ENCODE results near the gene ARID2.

Gene ARID2

GRCh38 chr12:45762185-45763110, 32.9 kb downstream of the ARID2 start (continued):
- TF ChIP-seq ZNF626 (tag by site-specific recombination; IDR thresholded peaks at IDR 0.05) (no peak), ZNF2 (tag by site-specific recombination; IDR thresholded peaks at IDR 0.05) (no peak), ZNF48 (tag by site-specific recombination; IDR thresholded peaks at IDR 0.05) (no peak), REPIN1 (tag by site-specific recombination; IDR thresholded peaks at IDR 0.05; ENCODE audit: low read depth) (no peak), ZNF514 (tag by site-specific recombination; IDR thresholded peaks at IDR 0.05) (no peak), ZNF302 (tag by site-specific recombination; IDR thresholded peaks at IDR 0.05; ENCODE audit: low read depth) (no peak), ZNF239 (tag by site-specific recombination; IDR thresholded peaks at IDR 0.05) (no peak), SP7 (tag by site-specific recombination; IDR thresholded peaks at IDR 0.05) (no peak), ZNF121 (tag by site-specific recombination; IDR thresholded peaks at IDR 0.05) (no peak), ZNF707 (tag by site-specific recombination; IDR thresholded peaks at IDR 0.05) (no peak), ZBTB6 (tag by site-specific recombination; IDR thresholded peaks at IDR 0.05) (no peak), ZNF23 (tag by site-specific recombination; IDR thresholded peaks at IDR 0.05; ENCODE audit: borderline replicate concordance) (no peak), ZNF362 (tag by site-specific recombination; IDR thresholded peaks at IDR 0.05) (no peak), ZNF791 (tag by site-specific recombination; IDR thresholded peaks at IDR 0.05) (no peak), ZNF571 (tag by site-specific recombination; IDR thresholded peaks at IDR 0.05) (no peak), ZNF600 (tag by site-specific recombination; IDR thresholded peaks at IDR 0.05) (no peak), ZBTB20 (tag by site-specific recombination; IDR thresholded peaks at IDR 0.05) (no peak), ZNF266 (tag by site-specific recombination; IDR thresholded peaks at IDR 0.05; ENCODE audit: low read depth) (no peak), ZNF623 (tag by site-specific recombination; IDR thresholded peaks at IDR 0.05) (no peak), ZSCAN23 (tag by site-specific recombination; IDR thresholded peaks at IDR 0.05) (no peak), BCL11A (tag by site-specific recombination; IDR thresholded peaks at IDR 0.05; ENCODE audit: low read depth) (no peak), ZBTB48 (tag by site-specific recombination; IDR thresholded peaks at IDR 0.05) (peak; percentile 58; the same call in 1 of the 2 replicates), ZNF10 (tag by site-specific recombination; IDR thresholded peaks at IDR 0.05) (0 out of 2 replicates have a peak, but pooled peaks have one; percentile 17), KLF9 (tag by site-specific recombination; IDR thresholded peaks at IDR 0.05; ENCODE audit: low read depth) (no peak), GLIS2 (tag by site-specific recombination; IDR thresholded peaks at IDR 0.05) (no peak), PRDM6 (tag by site-specific recombination; IDR thresholded peaks at IDR 0.05) (peak; percentile 21; the same call in 1 of the 2 replicates), SETDB1 (IDR thresholded peaks at IDR 0.05; ENCODE audit: insufficient read length, low read length) (no peak), ZNF292 (tag by site-specific recombination; IDR thresholded peaks at IDR 0.05; ENCODE audit: borderline replicate concordance, low read depth) (no peak), ZNF830 (tag by site-specific recombination; IDR thresholded peaks at IDR 0.05; ENCODE audit: low read depth) (no peak), ZNF324 (tag by site-specific recombination; IDR thresholded peaks at IDR 0.05) (no peak)
- TF ChIP-seq, protein P1, sequence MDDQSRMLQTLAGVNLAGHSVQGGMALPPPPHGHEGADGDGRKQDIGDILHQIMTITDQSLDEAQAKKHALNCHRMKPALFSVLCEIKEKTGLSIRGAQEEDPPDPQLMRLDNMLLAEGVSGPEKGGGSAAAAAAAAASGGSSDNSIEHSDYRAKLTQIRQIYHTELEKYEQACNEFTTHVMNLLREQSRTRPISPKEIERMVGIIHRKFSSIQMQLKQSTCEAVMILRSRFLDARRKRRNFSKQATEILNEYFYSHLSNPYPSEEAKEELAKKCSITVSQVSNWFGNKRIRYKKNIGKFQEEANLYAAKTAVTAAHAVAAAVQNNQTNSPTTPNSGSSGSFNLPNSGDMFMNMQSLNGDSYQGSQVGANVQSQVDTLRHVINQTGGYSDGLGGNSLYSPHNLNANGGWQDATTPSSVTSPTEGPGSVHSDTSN (CRISPR knock-in tag; IDR thresholded peaks at IDR 0.05) = no peak
- TF ChIP-seq, protein P2, sequence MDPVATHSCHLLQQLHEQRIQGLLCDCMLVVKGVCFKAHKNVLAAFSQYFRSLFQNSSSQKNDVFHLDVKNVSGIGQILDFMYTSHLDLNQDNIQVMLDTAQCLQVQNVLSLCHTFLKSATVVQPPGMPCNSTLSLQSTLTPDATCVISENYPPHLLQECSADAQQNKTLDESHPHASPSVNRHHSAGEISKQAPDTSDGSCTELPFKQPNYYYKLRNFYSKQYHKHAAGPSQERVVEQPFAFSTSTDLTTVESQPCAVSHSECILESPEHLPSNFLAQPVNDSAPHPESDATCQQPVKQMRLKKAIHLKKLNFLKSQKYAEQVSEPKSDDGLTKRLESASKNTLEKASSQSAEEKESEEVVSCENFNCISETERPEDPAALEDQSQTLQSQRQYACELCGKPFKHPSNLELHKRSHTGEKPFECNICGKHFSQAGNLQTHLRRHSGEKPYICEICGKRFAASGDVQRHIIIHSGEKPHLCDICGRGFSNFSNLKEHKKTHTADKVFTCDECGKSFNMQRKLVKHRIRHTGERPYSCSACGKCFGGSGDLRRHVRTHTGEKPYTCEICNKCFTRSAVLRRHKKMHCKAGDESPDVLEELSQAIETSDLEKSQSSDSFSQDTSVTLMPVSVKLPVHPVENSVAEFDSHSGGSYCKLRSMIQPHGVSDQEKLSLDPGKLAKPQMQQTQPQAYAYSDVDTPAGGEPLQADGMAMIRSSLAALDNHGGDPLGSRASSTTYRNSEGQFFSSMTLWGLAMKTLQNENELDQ (tag by site-specific recombination; IDR thresholded peaks at IDR 0.05; ENCODE audit: low read depth) = no peak
- TF ChIP-seq, protein P3, sequence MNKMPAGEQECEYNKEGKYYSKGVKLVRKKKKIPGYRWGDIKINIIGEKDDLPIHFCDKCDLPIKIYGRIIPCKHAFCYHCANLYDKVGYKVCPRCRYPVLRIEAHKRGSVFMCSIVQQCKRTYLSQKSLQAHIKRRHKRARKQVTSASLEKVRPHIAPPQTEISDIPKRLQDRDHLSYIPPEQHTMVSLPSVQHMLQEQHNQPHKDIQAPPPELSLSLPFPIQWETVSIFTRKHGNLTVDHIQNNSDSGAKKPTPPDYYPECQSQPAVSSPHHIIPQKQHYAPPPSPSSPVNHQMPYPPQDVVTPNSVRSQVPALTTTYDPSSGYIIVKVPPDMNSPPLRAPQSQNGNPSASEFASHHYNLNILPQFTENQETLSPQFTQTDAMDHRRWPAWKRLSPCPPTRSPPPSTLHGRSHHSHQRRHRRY (tag by site-specific recombination; IDR thresholded peaks at IDR 0.05) = no peak

All from HEK293 (cell line).